ENCODE data around the gene TARBP1.
"Not testable (repeated sequence)": the region's sequence is repeated elsewhere in the genome, so short reads cannot be mapped to it uniquely, and the experiment has no call there.

Gene TARBP1

GRCh38 chr1:234505769-234506102 lies 26.8 kb upstream of the TARBP1 start:
- no peak for DNase-seq

GRCh38 chr1:234504969-234505768 lies 26.2 kb upstream of the TARBP1 start:
- DNase-seq = no peak

- DNase-seq = not testable (repeated sequence)
Measured at GRCh38 chr1:234504251-234504650, 25.3 kb upstream of the TARBP1 start.

GRCh38 chr1:234503193-234504050 lies 24.4 kb upstream of the TARBP1 start:
- no peak for DNase-seq

GRCh38 chr1:234502785-234503184 lies 23.8 kb upstream of the TARBP1 start:
- DNase-seq = no peak

- no peak for DNase-seq
Measured at GRCh38 chr1:234500269-234500668, 21.3 kb upstream of the TARBP1 start.

GRCh38 chr1:234499943-234500245 lies 20.9 kb upstream of the TARBP1 start:
- DNase-seq = no peak

- peak; percentile 87 for DNase-seq
Measured at GRCh38 chr1:234499119-234499942, 20.4 kb upstream of the TARBP1 start.

GRCh38 chr1:234498448-234499118 lies 19.6 kb upstream of the TARBP1 start:
- no peak for DNase-seq

- DNase-seq = no peak
Measured at GRCh38 chr1:234497589-234497988, 18.6 kb upstream of the TARBP1 start.

GRCh38 chr1:234495231-234495990 lies 16.4 kb upstream of the TARBP1 start:
- no peak for DNase-seq

- DNase-seq = no peak
Measured at GRCh38 chr1:234494049-234494448, 15.1 kb upstream of the TARBP1 start.

GRCh38 chr1:234490793-234491479 lies 12.0 kb upstream of the TARBP1 start:
- no peak for DNase-seq

- DNase-seq = no peak
Measured at GRCh38 chr1:234489698-234490077, 10.7 kb upstream of the TARBP1 start.

- DNase-seq = no peak
Measured at GRCh38 chr1:234489007-234489697, 10.2 kb upstream of the TARBP1 start.

GRCh38 chr1:234488054-234489006 lies 9.4 kb upstream of the TARBP1 start:
- DNase-seq = no peak

- peak; percentile 27 for DNase-seq
Measured at GRCh38 chr1:234486858-234487840, 8.2 kb upstream of the TARBP1 start.

- no peak for DNase-seq
Measured at GRCh38 chr1:234484991-234485739, 6.2 kb upstream of the TARBP1 start.

All from CD4-positive, alpha-beta T cell treated with Interleukin-6 for 4 hours (primary cell).